Activated CD8-positive, alpha-beta memory T cell treated with anti-CD3 and anti-CD28 coated beads for 36 hours (primary cell): Measurements from ENCODE around the gene MAG. TPM values are rescaled to one million over a fixed set of nuclear protein-coding genes. Genes with fewer than 3 reads are reported as not detected.

Experiments
- total RNA-seq, 2 experiments: library from RNA; stranded (reverse); gene quantifications; one replicate each; pipeline ENCODE4 v1.2.3, GENCODE V29; 2021

Gene MAG
- total RNA-seq, 2 experiments from 2014 or later: not detected

Other genes starting within 250 kb of the MAG start
- gene FXYD3, start 176.3 kb upstream of the MAG start, total RNA-seq: not detected
- not detected for gene LGI4, start 157.1 kb upstream of the MAG start, total RNA-seq
- gene FXYD1, start 153.3 kb upstream of the MAG start, total RNA-seq: not detected
- gene FXYD7, start 148.9 kb upstream of the MAG start, total RNA-seq: not detected
- gene FXYD5, start 137.4 kb upstream of the MAG start, total RNA-seq: 100 to 1,000 TPM; 286 to 292 TPM
- not detected for gene FAM187B, start 63.4 kb upstream of the MAG start, total RNA-seq
- 10 to 100 TPM; 25.1 to 25.3 TPM for gene LSR, start 43.2 kb upstream of the MAG start, total RNA-seq
- 100 to 1,000 TPM; 106 to 112 TPM for gene USF2, start 23.2 kb upstream of the MAG start, total RNA-seq
- under 1 TPM; 0.48 to 0.55 TPM for gene HAMP, start 9.6 kb upstream of the MAG start, total RNA-seq
- under 1 TPM; 0.13 to 0.23 TPM for gene CD22, start 37.0 kb downstream of the MAG start, total RNA-seq
- not detected for gene FFAR1, start 55.7 kb downstream of the MAG start, total RNA-seq
- gene FFAR3, start 66.3 kb downstream of the MAG start, total RNA-seq: under 1 TPM; 0.38 to 0.42 TPM
- gene GPR42, start 78.9 kb downstream of the MAG start, total RNA-seq: not detected
- gene FFAR2, start 156.1 kb downstream of the MAG start, total RNA-seq: not detected
- gene KRTDAP, start 198.3 kb downstream of the MAG start, total RNA-seq: not detected
- gene DMKN, start 221.5 kb downstream of the MAG start, total RNA-seq: 1 to 10 TPM in 1 of 2 experiments, under 1 TPM in 1; 0.65 to 2.0 TPM
- gene SBSN, start 236.2 kb downstream of the MAG start, total RNA-seq: not detected
- not detected for gene GAPDHS, start 241.3 kb downstream of the MAG start, total RNA-seq